HG03378 (cell line): ENCODE data around the gene FNDC11.
"Not testable (repeated sequence)": the region's sequence is repeated elsewhere in the genome, so short reads cannot be mapped to it uniquely, and the experiment has no call there.

Experiments used
- ATAC-seq: cut with Tn5 transposase; IDR thresholded peaks from one replicate; pipeline ENCODE4 v1.9.1; 2021; ENCODE audit warnings: mild to moderate bottlenecking, moderate library complexity; ENCODE audit not compliant: unreplicated experiment

Gene FNDC11

GRCh38 chr20:63565021-63565698, 11.2 kb downstream of the FNDC11 start:
- ATAC-seq = no peak

GRCh38 chr20:63565699-63566335, 11.9 kb downstream of the FNDC11 start:
- ATAC-seq = no peak

GRCh38 chr20:63566395-63567135, 12.6 kb downstream of the FNDC11 start:
- ATAC-seq = no peak

GRCh38 chr20:63567136-63567385, 13.1 kb downstream of the FNDC11 start:
- ATAC-seq = no peak

GRCh38 chr20:63567386-63568169, 13.6 kb downstream of the FNDC11 start:
- peak; percentile 55 for ATAC-seq

GRCh38 chr20:63568170-63568981, 14.4 kb downstream of the FNDC11 start:
- peak; percentile 15 for ATAC-seq

- no peak for ATAC-seq
Measured at GRCh38 chr20:63568986-63569949, 15.3 kb downstream of the FNDC11 start.

GRCh38 chr20:63570281-63571086, 16.5 kb downstream of the FNDC11 start:
- no peak for ATAC-seq

GRCh38 chr20:63571087-63571478, 17.1 kb downstream of the FNDC11 start:
- not testable (repeated sequence) for ATAC-seq

- no peak for ATAC-seq
Measured at GRCh38 chr20:63572071-63572787, 18.3 kb downstream of the FNDC11 start.

GRCh38 chr20:63572788-63573646, 19.1 kb downstream of the FNDC11 start:
- ATAC-seq = no peak

GRCh38 chr20:63573647-63574131, 19.7 kb downstream of the FNDC11 start:
- ATAC-seq = no peak

GRCh38 chr20:63574156-63574828, 20.3 kb downstream of the FNDC11 start, which contains the start of gene HELZ2:
HELZ2 (minus strand) TSS chr20:63574239; CDS start chr20:63572385, 1,854 bp downstream.
- ATAC-seq = no peak

- no peak for ATAC-seq
Measured at GRCh38 chr20:63574829-63575743, 21.1 kb downstream of the FNDC11 start.

- no peak for ATAC-seq
Measured at GRCh38 chr20:63576311-63576710, 22.4 kb downstream of the FNDC11 start.
